Measurements from ENCODE around the gene KANSL1L. TPM values are rescaled to one million over a fixed set of nuclear protein-coding genes. Genes with fewer than 3 reads are reported as not detected.

The KANSL1L gene
- total and polyA plus RNA-seq, 2 experiments from 2014 or later: 7.4 to 21.1 TPM

DNA sequence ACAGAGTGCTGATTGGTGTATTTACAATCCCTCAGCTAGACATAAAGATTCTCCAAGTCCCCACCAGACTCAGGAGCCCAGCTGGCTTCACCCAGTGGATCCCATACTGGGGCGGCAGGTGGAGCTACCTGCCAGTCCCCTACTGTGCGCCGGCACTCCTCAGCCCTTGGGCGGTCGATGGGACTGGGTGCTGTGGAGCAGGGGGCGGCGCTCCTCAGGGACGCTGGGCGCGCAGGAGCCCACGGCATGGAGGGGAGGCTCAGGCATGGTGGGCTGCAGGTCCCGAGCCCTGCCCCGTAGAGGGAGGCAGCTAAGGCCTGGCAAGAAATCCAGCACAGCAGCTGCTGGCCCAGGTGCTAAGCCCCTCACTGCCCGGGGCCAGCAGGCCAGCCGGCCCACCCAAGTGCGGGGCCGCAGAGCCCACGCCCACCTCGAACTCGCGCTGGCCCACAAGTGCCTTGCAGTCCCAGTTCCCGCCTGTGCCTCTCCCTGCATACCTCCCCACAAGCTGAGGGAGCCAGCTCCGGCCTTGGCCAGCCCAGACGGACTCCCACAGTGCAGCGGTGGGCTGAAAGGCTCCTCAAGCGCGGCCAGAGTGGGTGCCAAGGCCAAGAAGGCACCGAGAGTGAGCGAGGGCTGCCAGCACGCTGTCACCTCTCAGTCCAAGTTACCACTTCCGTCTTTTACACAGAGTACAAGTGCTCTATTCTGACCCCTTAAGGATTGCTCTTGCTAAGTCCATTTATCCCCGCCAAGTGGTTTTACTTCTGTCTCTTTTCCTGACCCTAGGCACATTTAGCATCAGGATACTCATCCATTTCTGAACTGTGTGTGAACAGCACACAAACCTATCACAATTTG is 170.5 kb downstream of the KANSL1L start:
- H3K27ac ChIP-seq (ENCODE audit: low read depth): no peak overlapping the region
- ATAC-seq (no peak), DNase-seq (ENCODE audit: low spot score) (peak; percentile 22)
- H3K4me2 ChIP-seq: no peak overlapping the region
- H3K36me3 ChIP-seq (ENCODE audit: insufficient read depth): 0 out of 2 replicates have a peak, but pooled peaks cover 5% of the 10 kb centered on the region
- peak overlapping the region; percentile 56; the same call in 1 of the 2 replicates for H2AFZ ChIP-seq
- no peaks in the 10 kb centered on the region for H3K27me3 ChIP-seq (ENCODE audit: insufficient read depth)
- no peak overlapping the region for H3K4me3 Mint-ChIP-seq
- H3K9me2 ChIP-seq (ENCODE audit: insufficient read depth): peaks cover 7% of the 10 kb centered on the region; the same call in 1 of the 2 replicates
- peaks cover 8% of the 10 kb centered on the region; the same call in 2 of the 3 replicates for H3K36me3 Mint-ChIP-seq (ENCODE audit: low read depth)
- H4K20me1 ChIP-seq (replicated peaks; ENCODE audit: insufficient read depth): peaks cover 20% of the 10 kb centered on the region
- peaks cover 19% of the 10 kb centered on the region for H3K4me1 Mint-ChIP-seq
- TF ChIP-seq ZNF331 (CRISPR knock-in tag; IDR thresholded peaks at IDR 0.05; ENCODE audit: low read depth): no peak
- TF ChIP-seq EZH2 (IDR thresholded peaks at IDR 0.05; ENCODE audit: low read depth, unreplicated experiment): no peak
- no peak for TF ChIP-seq NANOG (IDR thresholded peaks at IDR 0.05; ENCODE audit: borderline replicate concordance)
- TF ChIP-seq ETS1 (IDR thresholded peaks at IDR 0.05): no peak
- TF ChIP-seq, protein P1, sequence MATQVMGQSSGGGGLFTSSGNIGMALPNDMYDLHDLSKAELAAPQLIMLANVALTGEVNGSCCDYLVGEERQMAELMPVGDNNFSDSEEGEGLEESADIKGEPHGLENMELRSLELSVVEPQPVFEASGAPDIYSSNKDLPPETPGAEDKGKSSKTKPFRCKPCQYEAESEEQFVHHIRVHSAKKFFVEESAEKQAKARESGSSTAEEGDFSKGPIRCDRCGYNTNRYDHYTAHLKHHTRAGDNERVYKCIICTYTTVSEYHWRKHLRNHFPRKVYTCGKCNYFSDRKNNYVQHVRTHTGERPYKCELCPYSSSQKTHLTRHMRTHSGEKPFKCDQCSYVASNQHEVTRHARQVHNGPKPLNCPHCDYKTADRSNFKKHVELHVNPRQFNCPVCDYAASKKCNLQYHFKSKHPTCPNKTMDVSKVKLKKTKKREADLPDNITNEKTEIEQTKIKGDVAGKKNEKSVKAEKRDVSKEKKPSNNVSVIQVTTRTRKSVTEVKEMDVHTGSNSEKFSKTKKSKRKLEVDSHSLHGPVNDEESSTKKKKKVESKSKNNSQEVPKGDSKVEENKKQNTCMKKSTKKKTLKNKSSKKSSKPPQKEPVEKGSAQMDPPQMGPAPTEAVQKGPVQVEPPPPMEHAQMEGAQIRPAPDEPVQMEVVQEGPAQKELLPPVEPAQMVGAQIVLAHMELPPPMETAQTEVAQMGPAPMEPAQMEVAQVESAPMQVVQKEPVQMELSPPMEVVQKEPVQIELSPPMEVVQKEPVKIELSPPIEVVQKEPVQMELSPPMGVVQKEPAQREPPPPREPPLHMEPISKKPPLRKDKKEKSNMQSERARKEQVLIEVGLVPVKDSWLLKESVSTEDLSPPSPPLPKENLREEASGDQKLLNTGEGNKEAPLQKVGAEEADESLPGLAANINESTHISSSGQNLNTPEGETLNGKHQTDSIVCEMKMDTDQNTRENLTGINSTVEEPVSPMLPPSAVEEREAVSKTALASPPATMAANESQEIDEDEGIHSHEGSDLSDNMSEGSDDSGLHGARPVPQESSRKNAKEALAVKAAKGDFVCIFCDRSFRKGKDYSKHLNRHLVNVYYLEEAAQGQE (IDR thresholded peaks at IDR 0.05; ENCODE audit: unreplicated experiment): no peak
- no peak for TF ChIP-seq STAT1 (IDR thresholded peaks at IDR 0.05; ENCODE audit: unreplicated experiment)
- no peak for TF ChIP-seq EZH2phosphoT487 (IDR thresholded peaks at IDR 0.05; ENCODE audit: unreplicated experiment)
- no peak for TF ChIP-seq JUNB (IDR thresholded peaks at IDR 0.05; ENCODE audit: unreplicated experiment)
- no peak for TF ChIP-seq POLR2AphosphoS5 (IDR thresholded peaks at IDR 0.05; ENCODE audit: low read depth)
- no peak for TF ChIP-seq ZNF462 (CRISPR knock-in tag; IDR thresholded peaks at IDR 0.05)
- TF ChIP-seq ZNF114 (CRISPR knock-in tag; IDR thresholded peaks at IDR 0.05): no peak
- TF ChIP-seq, protein P2, sequence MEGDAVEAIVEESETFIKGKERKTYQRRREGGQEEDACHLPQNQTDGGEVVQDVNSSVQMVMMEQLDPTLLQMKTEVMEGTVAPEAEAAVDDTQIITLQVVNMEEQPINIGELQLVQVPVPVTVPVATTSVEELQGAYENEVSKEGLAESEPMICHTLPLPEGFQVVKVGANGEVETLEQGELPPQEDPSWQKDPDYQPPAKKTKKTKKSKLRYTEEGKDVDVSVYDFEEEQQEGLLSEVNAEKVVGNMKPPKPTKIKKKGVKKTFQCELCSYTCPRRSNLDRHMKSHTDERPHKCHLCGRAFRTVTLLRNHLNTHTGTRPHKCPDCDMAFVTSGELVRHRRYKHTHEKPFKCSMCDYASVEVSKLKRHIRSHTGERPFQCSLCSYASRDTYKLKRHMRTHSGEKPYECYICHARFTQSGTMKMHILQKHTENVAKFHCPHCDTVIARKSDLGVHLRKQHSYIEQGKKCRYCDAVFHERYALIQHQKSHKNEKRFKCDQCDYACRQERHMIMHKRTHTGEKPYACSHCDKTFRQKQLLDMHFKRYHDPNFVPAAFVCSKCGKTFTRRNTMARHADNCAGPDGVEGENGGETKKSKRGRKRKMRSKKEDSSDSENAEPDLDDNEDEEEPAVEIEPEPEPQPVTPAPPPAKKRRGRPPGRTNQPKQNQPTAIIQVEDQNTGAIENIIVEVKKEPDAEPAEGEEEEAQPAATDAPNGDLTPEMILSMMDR (conservative IDR thresholded peaks at IDR 0.05; ENCODE audit: low read depth in 2 of 2): no peak; a peak in 1 of 4 replicates
- no peak for TF ChIP-seq CREB1 (CRISPR knock-in tag; IDR thresholded peaks at IDR 0.05; ENCODE audit: low read depth)
- H3F3A ChIP-seq (replicated peaks; ENCODE audit: low read depth): no peaks in the 10 kb centered on the region
- no peak overlapping the region for H3K4me3 ChIP-seq
- no peaks in the 10 kb centered on the region for H3K27me3 Mint-ChIP-seq (ENCODE audit: insufficient read depth, low read depth, poor library complexity)
- peaks cover 32% of the 10 kb centered on the region for H3K79me2 ChIP-seq (replicated peaks; ENCODE audit: insufficient read depth)
- H3K9me3 Mint-ChIP-seq: no peaks in the 10 kb centered on the region
- H3K27ac Mint-ChIP-seq: no peak overlapping the region
- peaks cover 21% of the 10 kb centered on the region for H3K4me1 ChIP-seq (ENCODE audit: insufficient read depth)
